K562 (cell line): Measurements from ENCODE around the gene ERICH2.

Experiments
- HDAC2 ChIP-seq: fragments of 450-650 bp; IDR thresholded peaks from 2 replicates; pipeline ENCODE4 v1.6.1; 2016; ENCODE audit warnings: mild to moderate bottlenecking
- HNRNPL ChIP-seq: fragments of 200-400 bp; formaldehyde crosslinking; IDR thresholded peaks from 2 replicates; pipeline ENCODE4 v1.6.1; 2017; ENCODE audit warnings: low read depth, mild to moderate bottlenecking, low read length
- RCOR1 ChIP-seq, 2 experiments: IDR thresholded peaks; 2 replicates each; pipeline ENCODE4 v1.6.1; 2012; ENCODE audit warnings: low read depth in 2 of 2, low read length in 2 of 2, borderline replicate concordance in 1 of 2, improper control_type of control experiment in 1 of 2
- RNF219 ChIP-seq: fragments of 250-450 bp; sonication (Bioruptor Pico); IDR thresholded peaks from 2 replicates; pipeline ENCODE4 v1.5.0; 2022; ENCODE audit warnings: mild to moderate bottlenecking
- TAF15 ChIP-seq: fragments of 200-400 bp; formaldehyde crosslinking; IDR thresholded peaks from 2 replicates; pipeline ENCODE4 v1.6.1; 2017; ENCODE audit warnings: mild to moderate bottlenecking, low read depth, low read length, moderate library complexity
- ZNF224 ChIP-seq: sonication (generic); formaldehyde crosslinking; IDR thresholded peaks from 2 replicates; pipeline ENCODE4 v1.8.0; 2022; ENCODE audit warnings: mild to moderate bottlenecking, missing genetic modification reagents
- TF ChIP-seq, protein P1 (sequence below): fragments of 250-450 bp; sonication (Bioruptor Pico); IDR thresholded peaks from 2 replicates; pipeline ENCODE4 v1.9.0; 2021; ENCODE audit warnings: mild to moderate bottlenecking
- TF ChIP-seq, protein P2 (sequence below), 3 experiments: IDR thresholded peaks in 2 of 3; conservative IDR thresholded peaks in 1 of 3; 2 replicates each; pipeline ENCODE4 v1.5.1; 2011 to 2012; ENCODE audit warnings: low read length in 3 of 3, mild to moderate bottlenecking in 3 of 3, control low read depth in 2 of 3, improper control_type of control experiment in 1 of 3, inconsistent platforms in 1 of 3, low read depth in 1 of 3, mixed read lengths in 1 of 3, moderate library complexity in 1 of 3; ENCODE audit not compliant: insufficient read depth in 2 of 3

- TF ChIP-seq, protein P1, sequence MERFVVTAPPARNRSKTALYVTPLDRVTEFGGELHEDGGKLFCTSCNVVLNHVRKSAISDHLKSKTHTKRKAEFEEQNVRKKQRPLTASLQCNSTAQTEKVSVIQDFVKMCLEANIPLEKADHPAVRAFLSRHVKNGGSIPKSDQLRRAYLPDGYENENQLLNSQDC (CRISPR knock-in tag): no peak
- no peak for TF ChIP-seq TAF15
- no peak for TF ChIP-seq HDAC2
- TF ChIP-seq, protein P2, sequence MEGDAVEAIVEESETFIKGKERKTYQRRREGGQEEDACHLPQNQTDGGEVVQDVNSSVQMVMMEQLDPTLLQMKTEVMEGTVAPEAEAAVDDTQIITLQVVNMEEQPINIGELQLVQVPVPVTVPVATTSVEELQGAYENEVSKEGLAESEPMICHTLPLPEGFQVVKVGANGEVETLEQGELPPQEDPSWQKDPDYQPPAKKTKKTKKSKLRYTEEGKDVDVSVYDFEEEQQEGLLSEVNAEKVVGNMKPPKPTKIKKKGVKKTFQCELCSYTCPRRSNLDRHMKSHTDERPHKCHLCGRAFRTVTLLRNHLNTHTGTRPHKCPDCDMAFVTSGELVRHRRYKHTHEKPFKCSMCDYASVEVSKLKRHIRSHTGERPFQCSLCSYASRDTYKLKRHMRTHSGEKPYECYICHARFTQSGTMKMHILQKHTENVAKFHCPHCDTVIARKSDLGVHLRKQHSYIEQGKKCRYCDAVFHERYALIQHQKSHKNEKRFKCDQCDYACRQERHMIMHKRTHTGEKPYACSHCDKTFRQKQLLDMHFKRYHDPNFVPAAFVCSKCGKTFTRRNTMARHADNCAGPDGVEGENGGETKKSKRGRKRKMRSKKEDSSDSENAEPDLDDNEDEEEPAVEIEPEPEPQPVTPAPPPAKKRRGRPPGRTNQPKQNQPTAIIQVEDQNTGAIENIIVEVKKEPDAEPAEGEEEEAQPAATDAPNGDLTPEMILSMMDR (IDR thresholded peaks at IDR 0.05 in 2 of 3, conservative IDR thresholded peaks at IDR 0.05 in 1 of 3; ENCODE audit: insufficient read depth in 2 of 3, low read depth in 1 of 3, low read length in 3 of 3): no peak
- peak in 1 of 2 experiments; percentile 36; a peak in 1 of 4 replicates for TF ChIP-seq RCOR1 (IDR thresholded peaks at IDR 0.05; ENCODE audit: borderline replicate concordance in 1 of 2, low read depth in 2 of 2, low read length in 2 of 2)
- no peak for TF ChIP-seq HNRNPL
- no peak for TF ChIP-seq ZNF224 (CRISPR knock-in tag)
- TF ChIP-seq RNF219 (CRISPR knock-in tag): no peak
Measured at GRCh38 chr2:170813611-170814532, 43.7 kb downstream of the ERICH2 start.
